ENCODE measurements around the gene TEX264. TPM values are rescaled to one million over a fixed set of nuclear protein-coding genes. Genes with fewer than 3 reads are reported as not detected.

TEX264 gene
- total and polyA plus RNA-seq, 10 donors = 29.8 to 73.1 (median 53.9) TPM

GRCh38 chr3:51721062-51721745, 50.2 kb downstream of the TEX264 start:
- TF ChIP-seq CTCF (IDR thresholded peaks at IDR 0.05 in 8 of 11, conservative IDR thresholded peaks at IDR 0.05 in 3 of 11) (no peak), POLR2A (IDR thresholded peaks at IDR 0.05) (no peak), POLR2AphosphoS5 (IDR thresholded peaks at IDR 0.05) (no peak)
- H3K9me3 ChIP-seq = no peaks in the 10 kb centered on the region
- WGBS, 5 donors = 66 to 76% (median 69%) methylated on average over 8 of the region's 8 CpGs
- H3K4me3 ChIP-seq = no peak overlapping the region
- H3K4me1 ChIP-seq = peaks cover 0 to 22% (median 9%) of the 10 kb centered on the region in 6 donors
- H3K36me3 ChIP-seq = no peaks in the 10 kb centered on the region
- DNase-seq = no peak
- no peak overlapping the region for H3K27ac ChIP-seq
- intact Hi-C loops (cut with DNase I; ENCODE audit: low total_unique reads) = no loop called here
- no peaks in the 10 kb centered on the region for H3K27me3 ChIP-seq (replicated peaks in 1 of 7)

GRCh38 chr3:51722362-51722761, 51.3 kb downstream of the TEX264 start:
- H3K9me3 ChIP-seq = no peaks in the 10 kb centered on the region
- H3K27ac ChIP-seq = no peak overlapping the region
- no peak for DNase-seq
- no peaks in the 10 kb centered on the region for H3K36me3 ChIP-seq
- H3K4me3 ChIP-seq = no peak overlapping the region
- TF ChIP-seq CTCF (IDR thresholded peaks at IDR 0.05 in 8 of 11, conservative IDR thresholded peaks at IDR 0.05 in 3 of 11) (no peak), POLR2AphosphoS5 (IDR thresholded peaks at IDR 0.05) (no peak), POLR2A (IDR thresholded peaks at IDR 0.05) (no peak)
- no peaks in the 10 kb centered on the region for H3K27me3 ChIP-seq (replicated peaks in 1 of 7)
- intact Hi-C loops (cut with DNase I; ENCODE audit: low total_unique reads) = no loop called here
- WGBS, 5 donors = 67 to 76% (median 69%) methylated on average over 4 of the region's 4 CpGs
- peaks cover 0 to 22% (median 9%) of the 10 kb centered on the region in 6 donors for H3K4me1 ChIP-seq

GRCh38 chr3:51727500-51727899, 56.4 kb downstream of the TEX264 start:
- no peak for DNase-seq
- Histone ChIP-seq H3K4me1 (no peaks in the 10 kb centered on the region), H3K36me3 (no peaks in the 10 kb centered on the region), H3K27me3 (replicated peaks in 1 of 7) (no peaks in the 10 kb centered on the region), H3K27ac (no peak overlapping the region), H3K4me3 (no peak overlapping the region), H3K9me3 (no peaks in the 10 kb centered on the region)
- TF ChIP-seq POLR2AphosphoS5 (IDR thresholded peaks at IDR 0.05) (no peak), POLR2A (IDR thresholded peaks at IDR 0.05) (no peak), CTCF (IDR thresholded peaks at IDR 0.05 in 8 of 11, conservative IDR thresholded peaks at IDR 0.05 in 3 of 11) (no peak)
- intact Hi-C loops (cut with DNase I; ENCODE audit: low total_unique reads) = no loop called here

GRCh38 chr3:51729042-51729633, 58.1 kb downstream of the TEX264 start:
- Histone ChIP-seq H3K4me1 (no peaks in the 10 kb centered on the region), H3K4me3 (no peak overlapping the region), H3K27ac (no peak overlapping the region), H3K36me3 (no peaks in the 10 kb centered on the region), H3K9me3 (no peaks in the 10 kb centered on the region), H3K27me3 (replicated peaks in 1 of 7) (peaks cover 0 to 4% (median 0%) of the 10 kb centered on the region in 7 donors)
- intact Hi-C loops (cut with DNase I; ENCODE audit: low total_unique reads) = no loop called here
- TF ChIP-seq POLR2A (IDR thresholded peaks at IDR 0.05) (no peak), POLR2AphosphoS5 (IDR thresholded peaks at IDR 0.05) (no peak), CTCF (IDR thresholded peaks at IDR 0.05 in 8 of 11, conservative IDR thresholded peaks at IDR 0.05 in 3 of 11) (no peak)
- DNase-seq = no peak
